ENCODE data around the gene MACROD1.

MACROD1 gene

DNA sequence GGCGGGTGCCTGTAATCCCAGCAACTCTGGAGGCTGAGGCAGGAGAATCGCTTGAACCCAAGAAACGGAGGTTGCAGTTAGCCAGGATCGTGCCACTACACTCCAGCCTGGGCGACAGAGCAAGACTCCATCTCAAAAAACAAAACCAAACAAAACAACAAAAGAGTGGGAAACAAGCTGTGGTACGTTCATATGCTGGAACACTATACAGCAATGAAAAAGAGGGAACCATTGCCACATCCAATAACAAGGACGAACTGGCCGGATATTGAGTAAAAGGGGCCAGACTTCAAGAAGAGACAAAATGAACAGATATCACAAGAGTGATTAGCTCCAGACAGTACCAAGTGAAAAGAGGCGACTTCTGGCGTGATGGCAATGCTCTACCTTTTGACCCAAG lies 4.9 kb downstream of the MACROD1 start:
- no peak for DNase-seq (ENCODE audit: low read depth)
- TF ChIP-seq, protein P1, sequence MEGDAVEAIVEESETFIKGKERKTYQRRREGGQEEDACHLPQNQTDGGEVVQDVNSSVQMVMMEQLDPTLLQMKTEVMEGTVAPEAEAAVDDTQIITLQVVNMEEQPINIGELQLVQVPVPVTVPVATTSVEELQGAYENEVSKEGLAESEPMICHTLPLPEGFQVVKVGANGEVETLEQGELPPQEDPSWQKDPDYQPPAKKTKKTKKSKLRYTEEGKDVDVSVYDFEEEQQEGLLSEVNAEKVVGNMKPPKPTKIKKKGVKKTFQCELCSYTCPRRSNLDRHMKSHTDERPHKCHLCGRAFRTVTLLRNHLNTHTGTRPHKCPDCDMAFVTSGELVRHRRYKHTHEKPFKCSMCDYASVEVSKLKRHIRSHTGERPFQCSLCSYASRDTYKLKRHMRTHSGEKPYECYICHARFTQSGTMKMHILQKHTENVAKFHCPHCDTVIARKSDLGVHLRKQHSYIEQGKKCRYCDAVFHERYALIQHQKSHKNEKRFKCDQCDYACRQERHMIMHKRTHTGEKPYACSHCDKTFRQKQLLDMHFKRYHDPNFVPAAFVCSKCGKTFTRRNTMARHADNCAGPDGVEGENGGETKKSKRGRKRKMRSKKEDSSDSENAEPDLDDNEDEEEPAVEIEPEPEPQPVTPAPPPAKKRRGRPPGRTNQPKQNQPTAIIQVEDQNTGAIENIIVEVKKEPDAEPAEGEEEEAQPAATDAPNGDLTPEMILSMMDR (conservative IDR thresholded peaks at IDR 0.05; ENCODE audit: low read length) = no peak
- H3K4me3 ChIP-seq (ENCODE audit: low read length) = no peak overlapping the region

DNA sequence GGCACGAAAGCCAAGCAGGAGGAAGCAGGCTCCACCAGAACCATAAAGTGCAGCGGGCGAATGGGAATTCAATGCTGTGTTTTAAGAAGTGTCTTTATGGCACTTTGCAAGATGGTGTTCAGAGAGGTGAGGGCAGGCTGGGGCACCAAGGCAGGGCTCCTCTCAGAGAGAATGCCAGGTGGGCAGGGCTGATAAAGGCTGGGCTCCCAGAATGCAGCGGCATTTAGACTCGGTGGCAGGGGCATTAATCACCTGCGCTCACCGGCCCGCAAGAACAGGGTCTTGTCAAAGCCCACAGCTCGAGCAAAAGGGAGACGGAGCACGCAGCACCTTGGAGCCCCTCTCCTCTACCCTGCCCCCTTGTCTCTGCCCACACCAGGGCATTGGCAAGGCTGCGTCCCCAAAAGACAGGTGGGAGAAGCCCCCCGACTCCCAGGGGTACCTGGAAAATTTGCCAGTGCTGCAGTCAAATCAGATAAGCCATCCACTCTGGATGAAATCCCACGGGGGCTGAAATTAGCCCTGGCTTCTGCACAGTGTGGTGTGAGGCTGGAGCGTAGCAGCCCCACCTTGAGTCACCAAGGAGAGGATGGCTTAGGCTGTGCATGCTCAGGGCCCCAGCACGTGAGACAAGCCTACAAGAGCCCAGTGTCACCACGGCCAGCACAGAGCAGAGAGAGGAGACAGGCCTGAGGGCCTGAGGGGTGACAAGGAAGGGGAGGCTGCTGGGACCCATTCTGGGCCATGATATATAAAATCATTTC lies 8.1 kb downstream of the MACROD1 start:
- no peak overlapping the region for H3K4me3 ChIP-seq (ENCODE audit: low read length)
- TF ChIP-seq, protein P1 (conservative IDR thresholded peaks at IDR 0.05; ENCODE audit: low read length) = no peak
- no peak for DNase-seq (ENCODE audit: low read depth)

DNA sequence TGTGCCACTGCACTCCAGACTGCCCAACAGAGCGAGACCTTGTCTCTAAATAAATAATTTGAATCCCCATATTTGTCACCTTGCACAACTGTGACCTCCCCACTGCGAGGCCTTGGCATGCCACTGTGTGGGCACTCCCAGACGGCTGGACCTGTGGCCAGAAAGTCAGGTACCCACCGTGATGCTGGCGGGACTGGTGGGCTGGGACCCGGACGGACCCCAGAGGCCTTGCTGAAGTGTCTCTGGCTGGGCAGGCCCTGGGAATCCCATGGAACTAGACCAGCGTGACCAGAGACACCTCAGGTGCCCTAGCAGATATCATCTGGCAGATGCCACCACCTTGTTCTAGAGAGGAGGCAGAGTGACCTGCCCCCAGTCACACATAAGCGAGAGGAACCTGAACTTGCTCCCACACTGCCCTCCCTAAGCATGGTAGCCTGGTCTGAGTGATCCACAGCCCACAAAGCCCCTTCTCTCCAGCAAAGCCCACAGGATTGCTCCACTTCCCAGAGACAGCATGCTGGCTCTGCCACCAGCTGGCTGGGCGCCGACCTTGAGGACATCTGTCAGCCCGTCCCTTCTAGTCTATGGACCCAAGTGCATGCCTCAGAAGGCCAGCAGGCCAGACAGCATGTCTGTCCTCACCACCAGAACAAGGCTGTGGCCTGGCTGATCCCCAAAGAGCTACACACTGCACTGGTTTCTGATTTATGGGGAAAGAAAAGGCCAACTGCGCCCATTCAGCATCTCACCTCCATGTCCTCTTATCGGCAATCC lies 9.5 kb downstream of the MACROD1 start:
- no peak overlapping the region for H3K4me3 ChIP-seq (ENCODE audit: low read length)

DNA sequence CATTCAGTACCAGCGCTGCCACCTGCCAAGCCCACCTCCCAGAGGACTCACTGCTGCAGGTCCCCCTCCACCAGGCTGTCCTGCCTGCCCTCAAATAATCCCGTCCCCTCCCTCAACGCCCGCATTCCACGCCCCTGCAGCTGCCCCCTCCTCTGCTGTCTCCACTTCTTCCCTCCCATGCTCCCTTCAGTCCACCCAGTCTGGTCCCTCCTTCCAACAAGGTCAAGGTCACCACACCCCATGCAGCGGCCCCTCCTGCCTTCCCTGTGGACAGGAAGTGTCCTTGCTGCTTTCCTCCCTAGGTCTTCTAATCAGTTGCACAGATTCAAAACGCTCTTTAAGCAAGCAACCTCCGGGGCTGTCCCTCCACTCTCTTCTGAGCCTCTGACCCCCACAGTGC lies 12.1 kb downstream of the MACROD1 start:
- DNase-seq (ENCODE audit: low read depth) = no peak
- H3K4me3 ChIP-seq (ENCODE audit: low read length) = no peak overlapping the region
- TF ChIP-seq, protein P1 (conservative IDR thresholded peaks at IDR 0.05; ENCODE audit: low read length) = no peak

More for the DNA sequence above, 9.5 kb downstream of the MACROD1 start:
- DNase-seq (ENCODE audit: low read depth) = no peak
- TF ChIP-seq, protein P1 (conservative IDR thresholded peaks at IDR 0.05; ENCODE audit: low read length) = no peak

DNA sequence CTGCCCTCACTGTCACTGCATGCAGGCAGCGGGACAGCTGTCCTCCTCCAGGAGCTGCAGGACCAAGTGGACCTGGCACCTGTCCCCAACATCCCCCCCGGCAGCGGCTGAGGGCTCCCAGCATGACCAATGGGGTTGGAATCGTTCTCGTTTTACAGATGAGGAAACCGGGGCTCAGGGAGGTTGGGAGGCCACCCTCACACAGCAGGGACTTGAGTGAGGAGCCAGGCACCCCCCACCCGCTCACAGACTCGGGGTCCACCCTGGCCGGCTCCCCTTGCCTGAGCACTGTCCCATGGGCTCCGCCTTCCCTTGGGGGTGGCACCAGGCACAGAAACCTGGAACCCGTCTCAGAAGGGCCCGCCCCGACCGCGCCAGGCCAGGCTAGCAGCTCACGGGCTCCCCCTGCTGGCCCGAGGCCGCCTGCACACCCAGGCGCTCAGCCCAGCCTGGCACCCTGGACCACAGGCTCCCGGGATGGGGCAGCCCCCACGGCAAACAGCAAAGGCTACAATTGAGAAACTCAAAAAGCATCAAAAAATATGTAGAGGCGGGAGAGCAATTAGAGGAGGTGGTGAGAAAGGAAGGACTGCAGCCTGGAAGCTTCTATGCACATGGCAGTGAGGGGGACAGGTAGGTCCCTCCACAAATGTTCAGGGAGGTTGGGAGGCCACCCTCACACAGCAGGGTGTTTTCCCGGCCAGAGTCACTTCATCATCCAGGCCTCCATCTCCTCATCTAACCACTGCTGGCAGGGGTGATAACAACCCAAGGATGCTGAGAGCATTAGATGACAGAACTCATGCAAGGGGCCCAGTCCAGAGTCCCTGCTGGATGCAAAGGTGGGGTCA lies 12.8 kb downstream of the MACROD1 start:
- TF ChIP-seq, protein P1 (conservative IDR thresholded peaks at IDR 0.05; ENCODE audit: low read length) = peak; percentile 75
- H3K4me3 ChIP-seq (ENCODE audit: low read length) = no peak overlapping the region
- peak; percentile 25 for DNase-seq (ENCODE audit: low read depth)

DNA sequence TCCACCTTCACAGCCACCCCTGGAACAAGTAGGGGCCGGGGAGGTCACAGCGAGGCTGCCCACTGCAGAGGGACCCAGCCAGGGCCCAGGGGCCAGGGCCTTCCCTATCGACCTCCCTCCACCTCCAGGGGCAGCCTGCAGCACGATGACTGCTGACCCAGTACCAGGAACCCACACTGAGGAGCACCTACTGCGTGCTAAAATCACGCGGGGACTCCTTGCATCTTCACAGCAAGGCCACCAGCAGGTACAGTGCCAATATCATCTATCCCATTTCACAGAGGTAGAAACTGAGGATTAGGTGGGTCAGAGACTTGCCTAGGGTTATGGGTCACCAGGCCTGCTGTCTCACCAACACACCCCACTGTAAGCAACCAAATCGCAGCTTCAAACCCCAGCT lies 14.6 kb downstream of the MACROD1 start:
- H3K4me3 ChIP-seq (ENCODE audit: low read length) = no peak overlapping the region
- TF ChIP-seq, protein P1 (conservative IDR thresholded peaks at IDR 0.05; ENCODE audit: low read length) = no peak
- DNase-seq (ENCODE audit: low read depth) = no peak
